Ascending aorta (tissue), 2 donors: Measurements from ENCODE around the gene TTC34. TPM values are rescaled to one million over a fixed set of nuclear protein-coding genes. Genes with fewer than 3 reads are reported as not detected.

Experiments used
- DNase-seq, 2 donors: peaks; one replicate each; pipeline ENCODE4 v3.0.0-alpha.2; 2019; ENCODE audit warnings: low spot score in 2 of 2
- H3K27ac ChIP-seq, 2 donors: fragments of 200-600 bp; sonication (generic); one replicate each; pipeline ENCODE4 v1.5.1; 2016 to 2017; ENCODE audit warnings: mild to moderate bottlenecking in 1 of 2
- H3K27me3 ChIP-seq: fragments of 200-600 bp; sonication (generic); one replicate; pipeline ENCODE4 v1.5.1; 2017
- H3K36me3 ChIP-seq, 2 donors: fragments of 200-600 bp; sonication (generic); one replicate each; pipeline ENCODE4 v1.5.1; 2016
- H3K4me1 ChIP-seq, 2 donors: fragments of 200-600 bp; sonication (generic); one replicate each; pipeline ENCODE4 v1.5.1; 2016 to 2017; ENCODE audit warnings: mild to moderate bottlenecking in 1 of 2
- H3K4me3 ChIP-seq, 2 donors: fragments of 200-600 bp; sonication (generic); one replicate each; pipeline ENCODE4 v1.5.1; 2016 to 2017; ENCODE audit warnings: mild to moderate bottlenecking in 1 of 2
- H3K9me3 ChIP-seq, 2 donors: fragments of 200-600 bp; sonication (generic); one replicate each; pipeline ENCODE4 v1.5.1; 2016
- intact Hi-C: fragments of 100-400 bp; cut with DNase I; formaldehyde crosslinking; loops from one replicate; pipeline ENCODE4 v1.15.1; 2023
- total RNA-seq: library from RNA; depleted of rRNA; stranded (reverse); fragments of >200 nt; gene quantifications from one replicate; pipeline ENCODE4 v1.1.0, GENCODE V29; 2016
- TF ChIP-seq, protein P1 (sequence below), 3 experiments: fragments of 200-600 bp in 2 of 3; fragments of 450-650 bp in 1 of 3; sonication (generic) in 2 of 3; IDR thresholded peaks; one replicate each; pipeline ENCODE4 v1.5.1; 2016 to 2019; ENCODE audit warnings: antibody characterized with exemption in 3 of 3, mild to moderate bottlenecking in 1 of 3, moderate library complexity in 1 of 3

TTC34 gene
- total RNA-seq, 1 donor from 2014 or later, result 0.75 TPM

DNA sequence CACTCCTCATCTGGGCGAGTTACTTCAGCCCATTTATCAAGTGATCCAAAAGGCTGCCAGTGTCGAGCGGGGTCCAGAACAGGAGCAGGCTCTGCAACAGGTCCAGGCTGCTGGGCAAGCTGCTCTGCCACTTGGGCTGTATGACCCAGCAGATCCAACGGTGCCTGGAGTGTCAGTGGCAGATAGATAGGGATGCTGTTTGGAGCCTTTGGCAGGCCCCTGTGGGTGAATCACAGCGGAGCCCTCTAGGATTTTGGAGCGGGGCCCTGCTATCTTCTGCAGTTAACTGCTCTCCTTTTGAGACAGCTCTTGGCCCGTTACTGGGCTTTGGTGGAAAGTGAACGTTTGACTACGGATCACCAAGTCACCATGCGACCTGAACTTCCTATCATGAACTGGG is 176.2 kb downstream of the TTC34 start:
- H3K36me3 ChIP-seq, result no peaks in the 10 kb centered on the region
- TF ChIP-seq, protein P1, sequence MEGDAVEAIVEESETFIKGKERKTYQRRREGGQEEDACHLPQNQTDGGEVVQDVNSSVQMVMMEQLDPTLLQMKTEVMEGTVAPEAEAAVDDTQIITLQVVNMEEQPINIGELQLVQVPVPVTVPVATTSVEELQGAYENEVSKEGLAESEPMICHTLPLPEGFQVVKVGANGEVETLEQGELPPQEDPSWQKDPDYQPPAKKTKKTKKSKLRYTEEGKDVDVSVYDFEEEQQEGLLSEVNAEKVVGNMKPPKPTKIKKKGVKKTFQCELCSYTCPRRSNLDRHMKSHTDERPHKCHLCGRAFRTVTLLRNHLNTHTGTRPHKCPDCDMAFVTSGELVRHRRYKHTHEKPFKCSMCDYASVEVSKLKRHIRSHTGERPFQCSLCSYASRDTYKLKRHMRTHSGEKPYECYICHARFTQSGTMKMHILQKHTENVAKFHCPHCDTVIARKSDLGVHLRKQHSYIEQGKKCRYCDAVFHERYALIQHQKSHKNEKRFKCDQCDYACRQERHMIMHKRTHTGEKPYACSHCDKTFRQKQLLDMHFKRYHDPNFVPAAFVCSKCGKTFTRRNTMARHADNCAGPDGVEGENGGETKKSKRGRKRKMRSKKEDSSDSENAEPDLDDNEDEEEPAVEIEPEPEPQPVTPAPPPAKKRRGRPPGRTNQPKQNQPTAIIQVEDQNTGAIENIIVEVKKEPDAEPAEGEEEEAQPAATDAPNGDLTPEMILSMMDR (IDR thresholded peaks at IDR 0.05), result no peak
- intact Hi-C loops, result no loop called here
- no peaks in the 10 kb centered on the region for H3K9me3 ChIP-seq
- H3K4me3 ChIP-seq, result no peak overlapping the region
- no peak overlapping the region for H3K27ac ChIP-seq
- DNase-seq, result peak in 1 of 2 donors; percentile 30
- H3K27me3 ChIP-seq, result peaks cover 18% of the 10 kb centered on the region
- no peaks in the 10 kb centered on the region for H3K4me1 ChIP-seq

DNA sequence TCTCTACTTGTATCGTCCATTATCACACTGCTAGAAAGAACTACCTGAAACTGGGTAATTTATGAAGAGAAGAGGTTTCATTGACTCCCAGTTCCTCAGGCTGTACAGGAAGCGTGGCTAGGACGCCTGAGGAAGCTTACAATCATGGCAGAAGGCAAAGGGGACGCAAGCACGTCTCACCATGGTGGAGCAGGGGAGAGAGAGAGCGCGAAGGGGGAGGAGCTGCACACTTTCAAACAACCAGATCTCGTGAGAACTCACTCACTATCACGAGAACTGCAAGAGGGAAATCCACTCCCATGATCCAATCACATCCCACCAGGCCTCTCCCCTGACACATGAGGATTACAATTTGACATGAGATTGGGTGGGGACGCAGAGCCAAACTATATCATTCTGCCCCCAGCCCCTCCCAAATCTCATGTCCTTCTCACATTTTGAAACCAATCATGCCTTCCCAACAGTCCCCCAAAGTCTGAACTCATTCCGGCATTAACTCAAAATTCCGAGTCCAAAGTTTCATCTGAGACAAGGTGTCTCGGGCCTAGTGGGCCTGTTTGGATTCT is 176.7 kb downstream of the TTC34 start:
- Histone ChIP-seq H3K4me3 (no peak overlapping the region), H3K4me1 (no peaks in the 10 kb centered on the region), H3K36me3 (no peaks in the 10 kb centered on the region), H3K9me3 (peaks cover 0 to 3% of the 10 kb centered on the region in 2 donors), H3K27me3 (peaks cover 18% of the 10 kb centered on the region), H3K27ac (no peak overlapping the region)
- intact Hi-C loops, result no loop called here
- DNase-seq, result peak in 1 of 2 donors; percentile 21
- TF ChIP-seq, protein P1 (IDR thresholded peaks at IDR 0.05), result no peak

DNA sequence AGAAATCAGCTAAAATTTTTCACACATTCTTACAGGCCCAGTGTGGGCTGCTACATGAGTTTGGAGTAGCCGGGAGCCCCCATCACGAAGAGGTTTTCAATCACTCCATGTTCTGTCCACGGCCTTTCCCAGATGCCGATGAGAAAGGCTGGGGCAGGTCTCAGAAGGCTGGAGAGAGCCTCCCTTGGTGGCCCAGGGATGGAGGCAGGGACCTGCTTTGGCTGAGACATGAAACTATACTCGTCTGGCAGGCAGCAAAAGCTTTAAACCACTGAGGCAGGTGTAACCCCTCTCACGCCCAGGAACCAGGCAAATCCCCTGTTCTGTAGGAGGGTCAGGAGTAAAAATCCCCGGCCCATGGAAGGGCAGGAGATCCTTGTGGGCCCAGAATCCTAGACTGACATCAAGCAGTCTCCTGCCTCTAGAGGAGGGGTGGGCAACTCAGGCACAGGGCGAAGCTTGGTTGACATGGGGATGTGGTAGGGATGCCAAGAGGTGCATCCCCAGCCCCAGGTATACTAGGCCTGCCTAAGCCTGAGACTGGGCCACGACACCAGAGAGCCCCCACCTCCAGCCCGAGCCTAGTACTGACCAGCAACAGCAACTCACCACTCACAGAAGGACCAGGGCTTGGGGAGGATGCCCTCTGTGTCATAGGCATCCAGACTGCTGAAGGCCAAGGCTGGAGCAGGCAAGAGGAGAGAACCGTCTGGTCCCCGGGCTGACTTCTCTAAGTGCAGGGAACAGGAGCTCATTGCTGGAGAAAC is 177.7 kb downstream of the TTC34 start:
- no peaks in the 10 kb centered on the region for H3K4me1 ChIP-seq
- peak in 1 of 2 donors; percentile 37 for DNase-seq
- no peak overlapping the region for H3K4me3 ChIP-seq
- TF ChIP-seq, protein P1 (IDR thresholded peaks at IDR 0.05), result no peak
- H3K27ac ChIP-seq, result no peak overlapping the region
- H3K9me3 ChIP-seq, result peaks cover 0 to 7% of the 10 kb centered on the region in 2 donors
- intact Hi-C loops, result no loop called here
- no peaks in the 10 kb centered on the region for H3K36me3 ChIP-seq
- peaks cover 14% of the 10 kb centered on the region for H3K27me3 ChIP-seq

DNA sequence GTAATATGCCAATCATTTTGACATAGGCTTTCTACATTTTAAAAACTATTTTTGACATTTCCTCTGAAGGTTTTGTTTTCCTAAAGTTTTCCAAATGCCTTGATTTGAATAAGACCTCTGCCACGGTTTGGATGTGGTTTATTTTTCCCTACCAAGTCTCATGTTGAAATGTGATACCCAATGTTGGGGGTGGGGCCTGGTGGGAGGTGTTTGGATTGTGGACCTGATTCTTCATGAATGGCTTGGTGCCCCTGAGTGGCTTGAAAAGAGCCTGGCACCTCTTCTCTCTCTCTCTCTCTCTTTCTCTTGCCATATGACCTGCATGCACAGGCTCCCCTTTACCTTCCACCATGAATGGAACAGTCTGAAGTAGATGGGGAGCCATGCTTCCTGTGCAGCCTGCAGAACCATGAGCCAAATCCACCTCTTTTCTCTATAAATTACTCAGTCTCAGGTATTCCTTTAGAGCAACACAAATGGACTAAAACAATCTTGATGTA is 183.5 kb downstream of the TTC34 start:
- TF ChIP-seq, protein P1 (IDR thresholded peaks at IDR 0.05), result no peak
- Histone ChIP-seq H3K27me3 (no peaks in the 10 kb centered on the region), H3K27ac (no peak overlapping the region), H3K4me3 (no peak overlapping the region), H3K9me3 (peaks cover 0 to 23% of the 10 kb centered on the region in 2 donors), H3K36me3 (no peaks in the 10 kb centered on the region), H3K4me1 (no peaks in the 10 kb centered on the region)
- intact Hi-C loops, result no loop called here
- peak in 1 of 2 donors; percentile 19 for DNase-seq

DNA sequence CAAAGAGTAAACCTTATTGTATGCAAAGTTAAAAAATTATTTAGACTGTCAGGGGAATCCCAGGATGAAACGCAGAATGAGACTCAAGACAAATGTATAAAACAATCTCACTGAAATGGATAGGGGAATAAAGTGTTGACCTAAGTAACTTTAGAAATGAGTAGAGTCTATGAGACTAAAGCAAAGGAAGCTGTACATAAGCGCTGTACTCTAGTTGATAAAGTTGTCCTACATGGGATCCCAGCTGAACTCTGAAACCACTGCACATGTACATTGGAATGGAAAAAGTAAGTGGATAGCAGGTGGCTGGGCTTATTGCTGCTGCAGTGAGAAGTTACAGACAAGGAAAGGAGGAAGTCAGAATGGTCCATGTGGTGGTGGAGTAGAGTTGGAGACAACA is 187.3 kb downstream of the TTC34 start:
- TF ChIP-seq, protein P1 (IDR thresholded peaks at IDR 0.05), result no peak
- H3K4me3 ChIP-seq, result no peak overlapping the region
- H3K36me3 ChIP-seq, result no peaks in the 10 kb centered on the region
- no peak overlapping the region for H3K27ac ChIP-seq
- intact Hi-C loops, result no loop called here
- H3K27me3 ChIP-seq, result no peaks in the 10 kb centered on the region
- no peaks in the 10 kb centered on the region for H3K4me1 ChIP-seq
- DNase-seq, result peak in 1 of 2 donors; percentile 1
- H3K9me3 ChIP-seq, result peaks cover 0 to 20% of the 10 kb centered on the region in 2 donors
